ENCODE data around the gene SRRM5. TPM values are rescaled to one million over a fixed set of nuclear protein-coding genes. Genes with fewer than 3 reads are reported as not detected.

Gene SRRM5
- total RNA-seq, 2 experiments from 2014 or later = 0.37 to 0.79 TPM

DNA sequence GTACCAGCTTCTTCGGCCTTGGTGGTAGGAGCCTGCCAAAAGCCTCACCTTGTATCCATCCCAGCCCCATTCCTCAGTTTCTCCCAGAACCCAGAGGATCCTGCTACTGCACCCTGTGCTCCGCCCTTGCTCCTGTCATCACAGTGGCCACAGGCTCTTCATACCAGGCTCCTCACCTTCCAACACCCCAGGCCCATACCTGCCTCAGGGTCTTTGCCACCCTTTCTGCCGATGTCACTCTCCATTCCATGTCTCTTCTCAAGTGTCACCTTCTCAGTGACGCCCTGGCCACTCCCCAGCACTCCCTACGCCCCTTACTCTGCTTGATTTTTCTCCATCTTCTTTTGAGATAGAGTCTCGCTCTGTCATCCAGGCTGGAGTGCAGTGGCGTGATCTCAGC, 2.0 kb upstream of the SRRM5 start:
- CTCF ChIA-PET = no interaction called here
- Mint-ChIP-seq H3K4me3 (no peak overlapping the region), H3K27ac (no peak overlapping the region), H3K36me3 (peaks cover 8% of the 10 kb centered on the region), H3K27me3 (no peaks in the 10 kb centered on the region), H3K4me1 (no peaks in the 10 kb centered on the region), H3K9me3 (ENCODE audit: low read depth) (no peaks in the 10 kb centered on the region)
- ATAC-seq = no peak
- no peak for DNase-seq

DNA sequence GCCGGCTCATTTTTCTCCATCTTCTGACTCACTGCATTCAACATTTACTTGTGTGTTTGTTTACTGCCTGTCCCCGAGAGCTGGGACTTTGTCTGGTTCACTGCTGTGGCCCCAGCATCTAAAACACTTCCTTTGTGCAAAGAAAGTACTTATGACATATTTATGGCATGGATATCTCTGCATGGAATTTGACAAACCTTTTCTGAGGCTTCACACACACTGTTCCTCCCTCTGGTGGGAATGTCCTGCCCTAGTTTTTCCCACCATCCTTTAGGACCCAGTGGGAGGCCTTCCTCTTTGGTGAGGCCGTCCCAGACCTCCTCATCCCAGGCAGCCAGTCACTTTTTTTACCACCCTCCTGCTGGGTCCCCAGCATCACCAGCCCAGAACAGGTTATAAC, 1.4 kb upstream of the SRRM5 start:
- Mint-ChIP-seq H3K9me3 (ENCODE audit: low read depth) (no peaks in the 10 kb centered on the region), H3K27ac (no peak overlapping the region)
- CTCF ChIA-PET = no interaction called here

DNA sequence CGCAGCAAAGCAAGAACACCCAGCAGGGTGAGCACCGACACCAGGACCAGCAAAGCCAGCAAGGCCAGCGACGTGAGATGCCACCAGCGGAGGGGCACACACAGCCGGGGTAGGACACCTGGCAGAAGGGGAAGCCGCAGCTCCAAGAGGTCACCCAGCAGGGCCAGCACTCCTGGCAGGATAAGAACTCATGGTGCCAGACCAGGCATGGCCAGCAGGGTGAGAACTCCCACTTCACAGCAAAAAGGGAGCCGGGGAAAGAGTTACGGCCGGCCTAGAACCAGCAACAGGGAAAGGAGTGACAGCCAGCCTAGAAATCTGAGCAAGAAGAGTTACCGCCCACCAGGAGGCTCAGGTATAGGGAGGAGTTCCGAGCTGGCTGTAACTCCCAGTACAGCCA, 486 bp downstream of the SRRM5 start:
- H3K27me3 Mint-ChIP-seq = no peaks in the 10 kb centered on the region
- CTCF ChIA-PET = no interaction called here
- ATAC-seq (no peak), DNase-seq (no peak)
- no peaks in the 10 kb centered on the region for H3K9me3 Mint-ChIP-seq (ENCODE audit: low read depth)
- H3K4me1 Mint-ChIP-seq = no peaks in the 10 kb centered on the region
- H3K27ac Mint-ChIP-seq = no peak overlapping the region
- H3K4me3 Mint-ChIP-seq = no peak overlapping the region
- peaks cover 8% of the 10 kb centered on the region for H3K36me3 Mint-ChIP-seq

More for the DNA sequence above, 1.4 kb upstream of the SRRM5 start:
- H3K36me3 Mint-ChIP-seq = peaks cover 8% of the 10 kb centered on the region
- no peaks in the 10 kb centered on the region for H3K27me3 Mint-ChIP-seq
- H3K4me1 Mint-ChIP-seq = no peaks in the 10 kb centered on the region
- DNase-seq = no peak
- H3K4me3 Mint-ChIP-seq = no peak overlapping the region
- ATAC-seq = no peak

DNA sequence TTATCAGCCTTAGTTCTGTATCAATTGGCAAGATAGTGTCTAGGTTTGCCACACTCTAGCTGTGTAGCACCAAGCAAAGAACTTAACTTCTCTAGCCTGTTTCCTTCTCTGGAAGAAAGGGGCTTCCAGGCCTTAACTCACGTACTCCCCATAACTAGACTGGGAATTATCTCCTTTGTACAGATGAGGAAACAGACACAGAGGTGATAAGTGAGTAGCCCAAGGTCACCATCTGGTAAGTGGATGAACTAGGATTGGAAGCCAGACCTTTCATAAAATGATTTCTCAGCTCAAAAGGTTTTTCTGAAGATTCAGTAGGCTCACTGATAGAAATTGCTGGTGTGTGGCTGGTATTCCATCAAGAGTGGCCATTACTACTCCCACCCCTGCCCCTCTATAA, 4.4 kb downstream of the SRRM5 start:
- peaks cover 16% of the 10 kb centered on the region for H3K4me1 Mint-ChIP-seq
- H3K9me3 Mint-ChIP-seq (ENCODE audit: low read depth) = no peaks in the 10 kb centered on the region
- H3K27ac Mint-ChIP-seq = no peak overlapping the region
- no peak for DNase-seq
- H3K4me3 Mint-ChIP-seq = no peak overlapping the region
- ATAC-seq = no peak
- H3K27me3 Mint-ChIP-seq = no peaks in the 10 kb centered on the region
- peaks cover 8% of the 10 kb centered on the region for H3K36me3 Mint-ChIP-seq
- CTCF ChIA-PET = interaction anchor here (2.8 kb wide), 1 partner anchor 61 kb away, joined by 8 read pairs; no protein-coding TSS in a partner anchor

DNA sequence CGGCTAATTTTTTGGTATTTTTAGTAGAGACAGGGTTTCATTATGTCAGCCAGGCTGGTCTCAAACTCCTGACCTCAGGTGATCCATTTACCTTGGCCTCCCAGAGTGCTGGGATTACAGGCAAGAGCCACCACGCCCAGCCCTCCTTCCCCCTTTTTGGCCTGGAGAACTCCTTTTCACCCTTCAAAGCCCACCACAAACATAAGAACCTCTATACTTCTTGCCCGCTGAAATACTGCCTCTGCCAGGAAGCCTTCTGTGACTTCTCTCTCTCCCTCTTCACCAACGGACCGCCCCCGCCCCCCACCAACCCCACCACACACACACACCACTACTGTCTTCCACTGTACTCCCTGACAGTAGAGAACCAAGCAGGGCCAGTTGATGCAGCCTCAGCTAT, 5.1 kb downstream of the SRRM5 start:
- H3K36me3 Mint-ChIP-seq = peaks cover 6% of the 10 kb centered on the region
- no peaks in the 10 kb centered on the region for H3K27me3 Mint-ChIP-seq
- DNase-seq (no peak), ATAC-seq (no peak)
- no peak overlapping the region for H3K27ac Mint-ChIP-seq
- H3K4me1 Mint-ChIP-seq = peaks cover 19% of the 10 kb centered on the region
- CTCF ChIA-PET = interaction anchor here (2.8 kb wide), 1 partner anchor 62 kb away, joined by 8 read pairs; no protein-coding TSS in a partner anchor
- no peaks in the 10 kb centered on the region for H3K9me3 Mint-ChIP-seq (ENCODE audit: low read depth)
- no peak overlapping the region for H3K4me3 Mint-ChIP-seq

DNA sequence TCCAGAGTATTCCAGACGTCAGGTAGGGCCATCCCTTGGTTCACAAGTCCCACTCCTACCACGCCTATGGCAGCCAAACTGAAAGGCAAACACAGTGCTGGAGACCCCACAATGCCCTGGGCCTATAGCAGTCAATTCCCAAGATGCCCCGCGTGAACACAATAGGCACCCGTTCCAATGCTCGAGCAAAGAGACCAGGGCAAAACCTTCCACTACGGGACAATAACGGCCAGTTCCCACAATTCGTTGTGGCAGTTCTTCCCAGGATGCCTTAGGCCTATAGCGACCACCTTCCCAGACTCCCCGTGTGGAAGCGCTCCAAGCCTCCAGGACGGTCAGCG, 7.0 kb downstream of the SRRM5 start:
- H3K9me3 Mint-ChIP-seq (ENCODE audit: low read depth) = no peaks in the 10 kb centered on the region
- peak; percentile 53 for ATAC-seq
- H3K36me3 Mint-ChIP-seq = no peaks in the 10 kb centered on the region
- H3K4me3 Mint-ChIP-seq = peak overlapping the region; percentile 89
- peak; percentile 80 for DNase-seq
- peak overlapping the region; percentile 94 for H3K27ac Mint-ChIP-seq
- CTCF ChIA-PET = interaction anchor here (0.8 to 0.9 kb wide), 2 partner anchors 22 to 49 kb away, joined by 3 read pairs; no protein-coding TSS in a partner anchor
- H3K4me1 Mint-ChIP-seq = peaks cover 19% of the 10 kb centered on the region
- no peaks in the 10 kb centered on the region for H3K27me3 Mint-ChIP-seq

DNA sequence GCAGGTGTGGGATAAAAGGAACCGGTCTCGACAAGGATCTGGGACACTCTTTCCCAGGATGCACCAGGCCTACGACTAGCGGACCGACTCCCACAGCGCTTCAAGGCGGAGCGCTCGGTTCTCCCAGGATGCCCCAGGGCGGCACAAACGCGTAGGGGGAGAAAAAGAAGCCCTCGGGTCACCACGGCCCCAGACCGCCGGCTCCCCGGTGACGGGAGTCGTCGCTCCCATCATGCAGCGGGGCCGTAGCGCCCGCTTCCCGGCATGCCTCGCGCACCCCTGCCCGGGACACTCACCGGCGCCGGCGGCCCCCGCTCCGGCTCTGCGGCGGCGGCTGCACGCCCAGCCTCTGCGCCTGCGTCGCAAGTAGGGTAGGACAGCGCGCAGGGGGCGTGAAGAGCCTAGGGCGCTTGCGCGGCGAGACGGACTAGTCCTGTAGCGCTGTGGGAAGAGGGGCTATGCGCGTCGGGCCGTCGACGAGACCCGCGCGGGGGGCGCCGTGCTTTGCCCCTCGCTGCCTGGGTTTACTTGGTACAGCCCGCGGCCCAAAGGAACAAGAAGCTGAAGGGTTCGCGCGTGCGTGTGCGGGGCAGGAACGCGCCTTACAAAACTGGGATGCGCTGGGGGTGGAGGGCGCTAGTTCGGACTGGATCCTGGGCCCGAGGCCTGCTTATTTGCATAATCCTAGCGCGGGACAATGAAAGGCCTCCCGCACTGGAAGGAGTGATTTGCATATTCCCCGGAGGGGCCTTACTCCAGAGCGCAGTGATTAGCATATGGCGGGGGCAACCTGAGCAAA, 7.6 kb downstream of the SRRM5 start, which contains the start of gene ZNF428:
Gene ZNF428 (minus strand): TSS at position 368 of the 799 bp plus-strand sequence. CDS start 5,325 bp downstream, outside the sequence.
- DNase-seq (peak; percentile 90), ATAC-seq (peak; percentile 91)
- H3K27me3 Mint-ChIP-seq = no peaks in the 10 kb centered on the region
- CTCF ChIA-PET = interaction anchor here (1.0 to 1.7 kb wide), 3 partner anchors 22 to 173 kb away, joined by 3 to 4 read pairs (median 3); partner anchors contain the start of gene ZNF576
- H3K36me3 Mint-ChIP-seq = no peaks in the 10 kb centered on the region
- H3K27ac Mint-ChIP-seq = peak within 1 kb of the TSS; percentile 94
- H3K4me3 Mint-ChIP-seq = peak within 1 kb of the TSS; percentile 89
- peaks cover 24% of the 10 kb centered on the region for H3K4me1 Mint-ChIP-seq
- no peaks in the 10 kb centered on the region for H3K9me3 Mint-ChIP-seq (ENCODE audit: low read depth)

DNA sequence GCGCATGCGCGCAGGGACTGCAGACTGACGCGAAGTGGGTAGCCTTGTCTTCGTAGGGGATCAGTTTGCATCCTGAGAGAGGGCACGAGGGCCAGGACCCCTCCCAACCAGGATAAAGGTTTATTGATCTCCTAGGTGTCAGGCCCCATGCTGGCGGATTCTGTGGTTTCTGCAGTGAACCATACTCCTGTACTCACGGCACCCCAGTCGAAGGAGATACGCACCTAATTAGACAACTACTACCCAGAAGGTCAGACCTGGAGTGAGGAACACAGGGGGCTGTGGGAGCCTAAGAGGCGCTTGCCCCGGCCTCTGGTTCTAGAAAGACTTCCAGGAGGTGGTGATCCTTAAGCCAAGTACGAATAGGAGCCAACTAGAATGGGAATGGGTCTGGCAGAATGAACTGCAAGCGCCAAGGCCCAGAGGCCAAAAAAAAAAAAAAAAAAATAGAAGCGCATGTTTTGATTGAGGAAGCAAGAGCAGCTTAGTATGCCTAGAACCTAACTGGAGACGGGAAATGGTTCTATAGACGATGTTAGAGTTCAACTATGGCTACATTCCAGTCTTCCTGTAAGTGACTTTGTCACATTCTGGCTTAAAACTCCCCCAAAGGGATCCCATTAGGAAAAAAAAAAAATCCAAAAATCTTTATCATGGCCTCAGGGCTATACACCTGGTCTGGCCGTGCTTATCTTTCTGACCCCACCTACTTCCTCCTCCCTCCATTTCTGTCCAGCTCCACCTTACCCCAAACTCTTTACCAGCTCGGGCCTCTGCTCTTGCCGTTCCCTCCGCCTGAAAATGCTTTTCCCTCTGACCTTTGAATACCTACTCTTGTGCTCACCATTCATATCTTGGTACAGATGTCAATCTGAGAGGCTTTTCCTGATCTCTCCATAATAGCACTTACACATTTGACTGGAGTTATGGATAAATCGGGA, 8.4 kb downstream of the SRRM5 start:
- peak; percentile 93 for DNase-seq
- ATAC-seq = no peak
- CTCF ChIA-PET = interaction anchor here (1.0 to 1.7 kb wide), 3 partner anchors 23 to 174 kb away, joined by 3 to 4 read pairs (median 3); partner anchors contain the start of gene ZNF576

DNA sequence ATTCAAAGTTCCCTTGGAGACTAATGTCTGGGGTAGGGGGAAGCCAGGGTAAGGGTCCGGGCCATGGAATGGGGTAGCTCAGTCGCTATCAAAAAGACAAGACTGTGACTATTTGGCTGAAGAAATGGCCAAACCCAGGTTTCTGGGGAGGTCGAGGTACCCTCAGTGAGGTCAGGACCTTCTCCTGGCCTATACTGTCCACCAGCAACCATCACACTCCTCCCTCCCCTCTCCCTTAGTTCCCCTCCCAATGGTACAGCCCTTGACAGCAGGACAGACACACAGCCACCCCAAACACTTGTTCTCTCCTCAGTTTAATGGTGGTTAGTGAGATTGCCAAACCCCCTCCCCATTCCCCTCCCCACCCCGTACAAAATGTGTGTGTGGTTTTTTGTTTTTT, 10.2 kb downstream of the SRRM5 start:
- DNase-seq (no peak), ATAC-seq (no peak)
- CTCF ChIA-PET = interaction anchor here (0.9 kb wide), 1 partner anchor 67 kb away, joined by 3 read pairs; no protein-coding TSS in a partner anchor
- H3K27me3 Mint-ChIP-seq = peaks cover 4% of the 10 kb centered on the region
- H3K4me1 Mint-ChIP-seq = peaks cover 31% of the 10 kb centered on the region
- no peaks in the 10 kb centered on the region for H3K36me3 Mint-ChIP-seq
- peak overlapping the region; percentile 20 for H3K27ac Mint-ChIP-seq
- H3K4me3 Mint-ChIP-seq = no peak overlapping the region
- no peaks in the 10 kb centered on the region for H3K9me3 Mint-ChIP-seq (ENCODE audit: low read depth)

More for the DNA sequence above, 8.4 kb downstream of the SRRM5 start:
- no peaks in the 10 kb centered on the region for H3K27me3 Mint-ChIP-seq
- H3K4me1 Mint-ChIP-seq = peaks cover 28% of the 10 kb centered on the region
- H3K4me3 Mint-ChIP-seq = peak overlapping the region; percentile 89
- H3K36me3 Mint-ChIP-seq = no peaks in the 10 kb centered on the region
- H3K9me3 Mint-ChIP-seq (ENCODE audit: low read depth) = no peaks in the 10 kb centered on the region
- H3K27ac Mint-ChIP-seq = peak overlapping the region; percentile 94

DNA sequence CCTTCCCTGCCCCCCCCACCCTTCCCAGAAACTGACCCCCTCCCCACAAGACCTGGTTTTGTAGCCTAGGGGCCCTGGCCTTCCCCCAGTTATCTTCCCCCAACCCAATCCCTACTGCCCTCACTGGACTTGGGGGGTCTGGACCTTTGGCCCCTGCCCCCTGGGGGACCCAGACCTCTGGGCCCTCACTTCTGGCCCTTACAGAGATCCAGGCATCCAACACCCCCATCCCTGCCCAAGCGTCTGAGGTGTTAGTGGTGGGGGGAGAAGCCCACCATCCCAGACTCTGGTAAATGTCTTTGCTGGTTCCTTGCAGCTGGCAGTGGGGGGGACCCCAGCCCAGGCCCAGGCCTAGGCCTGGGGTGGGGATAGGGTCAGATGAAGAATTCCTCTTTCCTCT, 11.1 kb downstream of the SRRM5 start:
- no peak for DNase-seq
- H3K27me3 Mint-ChIP-seq = peaks cover 4% of the 10 kb centered on the region
- no peaks in the 10 kb centered on the region for H3K36me3 Mint-ChIP-seq
- H3K9me3 Mint-ChIP-seq (ENCODE audit: low read depth) = no peaks in the 10 kb centered on the region
- no peak for ATAC-seq
- no peak overlapping the region for H3K27ac Mint-ChIP-seq
- CTCF ChIA-PET = interaction anchor here (1.1 kb wide), 1 partner anchor 46 kb away, joined by 3 read pairs; no protein-coding TSS in a partner anchor
- H3K4me1 Mint-ChIP-seq = peaks cover 31% of the 10 kb centered on the region
- no peak overlapping the region for H3K4me3 Mint-ChIP-seq

DNA sequence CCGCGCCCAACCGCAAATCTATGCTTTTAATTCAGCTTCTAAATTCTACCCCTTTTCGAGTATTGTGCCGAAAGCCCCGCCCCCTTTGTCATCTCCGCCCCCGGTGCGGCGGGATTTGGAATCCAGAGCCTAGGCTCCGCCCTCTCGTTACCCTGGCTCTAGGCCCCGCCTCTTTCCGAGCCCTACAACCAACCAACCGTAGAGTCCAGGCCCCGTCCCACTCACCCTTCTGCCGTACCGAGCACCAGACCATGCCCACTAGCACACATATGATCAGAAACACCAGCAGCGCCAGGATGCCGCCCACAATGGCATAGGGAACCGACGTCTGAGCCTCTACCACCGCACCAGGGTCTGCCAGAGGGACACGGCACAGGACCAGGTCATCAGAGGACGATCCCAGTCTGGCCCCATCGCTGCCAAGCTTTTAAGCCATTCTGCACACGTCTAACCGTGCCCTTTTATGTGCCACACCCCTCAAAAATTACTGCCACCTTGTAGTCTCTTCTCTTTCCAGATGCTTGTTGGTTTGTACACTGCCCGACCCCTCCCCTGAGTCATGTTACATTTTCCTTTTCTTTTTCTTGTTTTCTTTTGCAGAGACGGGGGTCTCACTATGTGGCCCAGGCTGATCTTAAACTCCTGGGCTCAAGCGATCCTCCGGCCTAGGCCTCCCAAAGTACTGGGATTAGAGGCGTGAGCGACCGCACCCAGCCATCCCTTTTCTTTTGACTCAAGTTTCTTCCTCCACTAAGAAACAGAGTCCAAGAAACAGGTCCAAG, 12.2 kb downstream of the SRRM5 start:
- H3K4me3 Mint-ChIP-seq = no peak overlapping the region
- no peak overlapping the region for H3K27ac Mint-ChIP-seq
- H3K27me3 Mint-ChIP-seq = peaks cover 4% of the 10 kb centered on the region
- no peaks in the 10 kb centered on the region for H3K36me3 Mint-ChIP-seq
- no peak for ATAC-seq
- no peaks in the 10 kb centered on the region for H3K9me3 Mint-ChIP-seq (ENCODE audit: low read depth)
- CTCF ChIA-PET = interaction anchor here (1.1 to 1.5 kb wide), 3 partner anchors 30 to 69 kb away, joined by 3 to 5 read pairs (median 4); no protein-coding TSS in a partner anchor
- no peak for DNase-seq
- peaks cover 25% of the 10 kb centered on the region for H3K4me1 Mint-ChIP-seq

DNA sequence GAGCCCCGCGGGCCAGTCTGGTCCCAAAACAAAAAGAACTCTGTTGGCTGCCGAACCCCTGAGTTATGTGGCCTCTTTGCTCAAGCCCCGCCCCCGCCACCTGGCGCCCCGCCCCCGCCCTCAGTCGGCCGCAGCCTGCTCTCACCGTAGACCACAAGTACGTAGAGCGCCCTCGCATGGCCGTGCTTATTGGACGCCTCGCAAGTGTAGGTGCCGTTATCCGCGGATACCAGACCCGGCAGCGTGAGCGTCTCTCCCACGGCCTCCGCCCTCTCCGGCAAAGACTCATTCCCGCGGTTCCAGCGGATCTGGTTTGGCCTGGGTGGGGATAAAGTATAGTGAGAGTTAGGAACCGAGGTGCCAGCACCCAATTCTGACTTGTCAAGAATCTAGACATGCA, 13.0 kb downstream of the SRRM5 start:
- CTCF ChIA-PET = interaction anchor here (0.6 to 1.5 kb wide), 4 partner anchors 31 to 185 kb away, joined by 3 to 5 read pairs (median 4); partner anchors contain the start of gene PLAUR

More for the DNA sequence above, 13.0 kb downstream of the SRRM5 start:
- Mint-ChIP-seq H3K36me3 (no peaks in the 10 kb centered on the region), H3K27me3 (peaks cover 4% of the 10 kb centered on the region), H3K9me3 (ENCODE audit: low read depth) (no peaks in the 10 kb centered on the region), H3K4me1 (peaks cover 25% of the 10 kb centered on the region), H3K27ac (no peak overlapping the region), H3K4me3 (no peak overlapping the region)
- DNase-seq (peak; percentile 91), ATAC-seq (peak; percentile 84)
